Upper lobe of left lung (tissue), 4 donors: ENCODE data around the gene COX6B1.

Experiments used
- CTCF ChIP-seq, 6 experiments: fragments of 450-650 bp in 4 of 6; fragments of 200-600 bp in 2 of 6; sonication (generic) in 2 of 6; IDR thresholded peaks; one replicate each; pipeline ENCODE4 v1.5.1; 2016 to 2019; ENCODE audit warnings: antibody characterized with exemption in 6 of 6
- POLR2A ChIP-seq, 4 donors: fragments of 450-650 bp; IDR thresholded peaks; one replicate each; pipeline ENCODE4 v1.5.1; 2016 to 2017; ENCODE audit warnings: antibody characterized with exemption in 4 of 4, mild to moderate bottlenecking in 2 of 4

DNA sequence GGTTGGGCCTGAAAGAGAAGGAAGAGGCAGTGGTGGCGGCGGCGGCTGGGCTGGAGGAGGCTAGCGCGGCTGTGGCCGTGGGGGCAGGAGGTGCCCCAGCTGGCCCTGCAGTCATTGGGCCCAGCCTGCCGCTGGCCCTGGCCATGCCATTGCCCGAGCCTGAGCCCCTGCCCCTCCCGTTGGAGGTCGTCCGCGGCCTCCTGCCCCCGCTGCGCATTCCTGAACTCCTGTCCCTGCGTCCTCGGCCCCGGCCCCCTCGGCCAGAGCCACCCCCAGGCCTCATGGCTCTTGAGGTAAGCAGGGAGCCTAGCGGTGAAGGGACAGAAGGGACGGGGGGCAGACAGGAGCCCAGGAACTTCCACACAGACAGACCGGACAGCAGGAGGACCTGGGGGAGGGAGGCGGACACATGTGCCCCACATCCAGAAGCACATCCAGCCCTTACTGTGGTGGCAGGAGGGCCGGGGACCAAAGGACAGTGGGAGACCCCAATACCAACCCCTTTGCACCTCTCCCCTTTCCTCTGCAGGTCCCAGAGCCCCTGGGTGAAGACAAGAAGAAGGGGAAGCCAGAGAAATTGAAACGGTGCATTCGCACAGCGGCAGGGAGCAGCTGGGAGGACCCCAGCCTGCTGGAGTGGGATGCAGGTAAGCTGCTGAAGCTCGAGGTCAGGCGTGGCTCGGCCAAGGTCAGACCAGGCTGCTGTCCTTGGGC lies 14.2 kb upstream of the COX6B1 start:
- TF ChIP-seq CTCF (IDR thresholded peaks at IDR 0.05) (no peak), POLR2A (IDR thresholded peaks at IDR 0.05) (no peak)
